ENCODE measurements around the gene BLMH.

The BLMH gene

GRCh38 chr17:30296499-30297080 is 4.8 kb upstream of the BLMH start:
- H3K4me3 ChIP-seq (IDR thresholded peaks at IDR 0.05; ENCODE audit: insufficient read depth, low read depth, low read length), result no peak overlapping the region
- no peaks in the 10 kb centered on the region for H3K36me3 ChIP-seq (ENCODE audit: insufficient read depth)
- H2AFZ ChIP-seq (ENCODE audit: low read depth), result no peak overlapping the region
- no peak overlapping the region for H3K9ac ChIP-seq
- 0 out of 2 replicates have a peak, but pooled peaks cover under 1% of the 10 kb centered on the region for H3K79me2 ChIP-seq (ENCODE audit: insufficient read depth, low read depth)
- H3K27me3 ChIP-seq (ENCODE audit: insufficient read depth, low read depth), result no peaks in the 10 kb centered on the region
- no peak overlapping the region for H3K4me2 ChIP-seq
- TF ChIP-seq, protein P1, sequence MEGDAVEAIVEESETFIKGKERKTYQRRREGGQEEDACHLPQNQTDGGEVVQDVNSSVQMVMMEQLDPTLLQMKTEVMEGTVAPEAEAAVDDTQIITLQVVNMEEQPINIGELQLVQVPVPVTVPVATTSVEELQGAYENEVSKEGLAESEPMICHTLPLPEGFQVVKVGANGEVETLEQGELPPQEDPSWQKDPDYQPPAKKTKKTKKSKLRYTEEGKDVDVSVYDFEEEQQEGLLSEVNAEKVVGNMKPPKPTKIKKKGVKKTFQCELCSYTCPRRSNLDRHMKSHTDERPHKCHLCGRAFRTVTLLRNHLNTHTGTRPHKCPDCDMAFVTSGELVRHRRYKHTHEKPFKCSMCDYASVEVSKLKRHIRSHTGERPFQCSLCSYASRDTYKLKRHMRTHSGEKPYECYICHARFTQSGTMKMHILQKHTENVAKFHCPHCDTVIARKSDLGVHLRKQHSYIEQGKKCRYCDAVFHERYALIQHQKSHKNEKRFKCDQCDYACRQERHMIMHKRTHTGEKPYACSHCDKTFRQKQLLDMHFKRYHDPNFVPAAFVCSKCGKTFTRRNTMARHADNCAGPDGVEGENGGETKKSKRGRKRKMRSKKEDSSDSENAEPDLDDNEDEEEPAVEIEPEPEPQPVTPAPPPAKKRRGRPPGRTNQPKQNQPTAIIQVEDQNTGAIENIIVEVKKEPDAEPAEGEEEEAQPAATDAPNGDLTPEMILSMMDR (conservative IDR thresholded peaks at IDR 0.05; ENCODE audit: low read depth, low read length), result no peak
- H3K4me1 ChIP-seq (ENCODE audit: low read depth, poor library complexity, severe bottlenecking), result peaks cover 10% of the 10 kb centered on the region
- H4K20me1 ChIP-seq (ENCODE audit: insufficient read depth), result no peaks in the 10 kb centered on the region
- no peak overlapping the region for H3K27ac ChIP-seq

DNA sequence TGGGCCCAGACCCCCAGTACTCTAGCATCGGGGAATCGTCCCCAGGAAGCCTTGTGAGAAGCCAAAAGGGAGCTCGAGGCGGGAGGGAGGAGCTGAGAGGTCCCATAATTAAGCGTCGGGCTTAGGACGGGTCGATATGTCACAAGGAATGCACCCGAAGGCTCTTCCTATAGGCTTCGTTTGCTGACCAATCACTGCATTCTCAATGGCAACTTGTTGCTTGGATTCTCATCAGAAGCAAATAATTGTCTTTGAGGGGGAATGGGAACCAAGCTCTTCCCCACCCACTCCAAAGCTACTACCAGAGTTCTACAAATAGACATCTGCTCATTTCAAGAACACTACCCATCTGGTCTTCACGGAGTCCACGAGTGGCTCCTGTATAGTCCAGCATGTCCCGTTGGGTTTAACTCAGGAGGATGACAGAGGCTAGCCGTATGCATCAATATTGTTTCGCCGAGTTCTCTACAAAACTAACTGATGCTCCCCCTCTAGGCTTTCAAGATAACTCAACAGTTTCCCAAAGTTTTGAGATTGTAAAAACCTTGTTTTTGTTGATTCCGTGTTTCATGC is 628 bp upstream of the BLMH start:
- H3K27ac ChIP-seq, result peak overlapping the region; percentile 50
- H3K4me1 ChIP-seq (ENCODE audit: low read depth, poor library complexity, severe bottlenecking), result peaks cover 18% of the 10 kb centered on the region
- TF ChIP-seq, protein P1 (conservative IDR thresholded peaks at IDR 0.05; ENCODE audit: low read depth, low read length), result no peak

DNA sequence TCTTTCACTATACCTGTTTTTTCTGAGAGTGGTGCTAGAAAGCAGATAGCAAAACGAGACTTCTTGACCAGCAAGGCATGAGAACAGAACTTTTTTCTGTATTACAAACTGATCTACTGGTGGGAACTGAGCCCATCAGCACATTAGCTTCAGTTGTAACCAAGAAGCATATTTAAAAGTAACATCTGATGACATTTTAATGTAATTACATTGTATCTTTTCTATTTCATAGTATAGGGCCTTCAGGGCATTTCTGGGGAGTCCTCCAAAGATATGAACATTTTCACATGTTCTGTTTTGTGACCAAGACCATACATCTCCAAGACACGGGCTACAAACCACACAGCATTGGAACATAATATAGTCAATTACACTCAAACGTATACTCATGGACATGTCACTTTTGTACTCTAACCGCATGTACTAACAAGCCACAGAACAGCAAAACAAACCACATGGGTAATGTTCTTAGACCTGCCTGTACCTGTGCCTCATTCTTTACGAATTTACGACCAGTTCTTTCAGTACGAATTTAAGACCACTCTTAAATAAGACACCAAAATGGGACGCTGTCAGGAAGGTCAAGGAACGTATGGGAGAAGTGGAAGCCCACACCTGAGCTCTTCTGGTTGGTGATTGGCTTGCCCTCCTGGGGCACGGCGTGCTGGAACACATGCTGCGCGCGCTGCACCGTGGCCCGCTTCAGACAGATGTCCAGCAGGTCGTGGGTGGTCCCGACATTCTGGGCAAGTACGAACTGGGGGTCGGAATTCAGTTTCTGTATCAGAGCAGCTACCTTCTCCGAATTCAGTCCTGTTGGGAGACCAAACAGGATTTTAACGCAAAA is 825 bp downstream of the BLMH start:
- Histone ChIP-seq H3K27me3 (ENCODE audit: insufficient read depth, low read depth) (no peaks in the 10 kb centered on the region), H3K9ac (peak overlapping the region; percentile 79), H2AFZ (ENCODE audit: low read depth) (peak overlapping the region; percentile 97), H4K20me1 (ENCODE audit: insufficient read depth) (no peaks in the 10 kb centered on the region), H3K4me2 (peak overlapping the region; percentile 55), H3K27ac (peak overlapping the region; percentile 50), H3K36me3 (ENCODE audit: insufficient read depth) (peaks cover 17% of the 10 kb centered on the region; the same call in 1 of the 2 replicates), H3K79me2 (ENCODE audit: insufficient read depth, low read depth) (peaks cover 17% of the 10 kb centered on the region; the same call in 1 of the 2 replicates), H3K4me1 (ENCODE audit: low read depth, poor library complexity, severe bottlenecking) (peaks cover 18% of the 10 kb centered on the region), H3K4me3 (IDR thresholded peaks at IDR 0.05; ENCODE audit: insufficient read depth, low read depth, low read length) (peak overlapping the region; percentile 55)
- TF ChIP-seq, protein P1 (conservative IDR thresholded peaks at IDR 0.05; ENCODE audit: low read depth, low read length), result no peak

More for the DNA sequence above, 628 bp upstream of the BLMH start:
- Histone ChIP-seq H4K20me1 (ENCODE audit: insufficient read depth) (no peaks in the 10 kb centered on the region), H3K27me3 (ENCODE audit: insufficient read depth, low read depth) (no peaks in the 10 kb centered on the region), H3K4me2 (peak overlapping the region; percentile 55), H3K4me3 (IDR thresholded peaks at IDR 0.05; ENCODE audit: insufficient read depth, low read depth, low read length) (peak overlapping the region; percentile 35), H3K9ac (peak overlapping the region; percentile 79), H3K36me3 (ENCODE audit: insufficient read depth) (peaks cover 10% of the 10 kb centered on the region; the same call in 1 of the 2 replicates), H2AFZ (ENCODE audit: low read depth) (peak overlapping the region; percentile 97), H3K79me2 (ENCODE audit: insufficient read depth, low read depth) (peaks cover 17% of the 10 kb centered on the region; the same call in 1 of the 2 replicates)

DNA sequence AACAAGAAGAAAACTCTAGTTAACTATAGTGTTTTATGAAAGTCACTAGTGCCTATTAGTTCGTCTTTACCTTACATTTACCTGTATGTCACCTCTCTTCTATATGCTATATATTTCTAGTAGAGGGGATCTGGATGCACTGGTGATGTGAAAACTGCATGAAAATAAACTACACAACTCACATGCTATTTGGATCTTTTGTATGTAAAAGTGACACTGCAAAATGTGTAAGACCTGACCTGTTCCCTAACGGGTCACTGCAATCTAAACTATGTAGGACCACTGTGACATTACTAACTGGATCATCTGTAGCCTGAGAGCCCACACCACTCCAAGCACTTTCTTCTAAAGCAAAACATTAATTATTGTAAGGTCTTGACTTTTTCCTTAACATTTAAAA is 1.7 kb downstream of the BLMH start:
- no peak overlapping the region for H3K27ac ChIP-seq
- no peaks in the 10 kb centered on the region for H4K20me1 ChIP-seq (ENCODE audit: insufficient read depth)
- H3K79me2 ChIP-seq (ENCODE audit: insufficient read depth, low read depth), result peaks cover 17% of the 10 kb centered on the region; the same call in 1 of the 2 replicates
- TF ChIP-seq, protein P1 (conservative IDR thresholded peaks at IDR 0.05; ENCODE audit: low read depth, low read length), result no peak
- H3K4me3 ChIP-seq (IDR thresholded peaks at IDR 0.05; ENCODE audit: insufficient read depth, low read depth, low read length), result no peak overlapping the region
- H3K9ac ChIP-seq, result no peak overlapping the region
- H3K4me2 ChIP-seq, result peak overlapping the region; percentile 55
- H3K36me3 ChIP-seq (ENCODE audit: insufficient read depth), result peaks cover 17% of the 10 kb centered on the region; the same call in 1 of the 2 replicates
- no peak overlapping the region for H2AFZ ChIP-seq (ENCODE audit: low read depth)
- peaks cover 18% of the 10 kb centered on the region for H3K4me1 ChIP-seq (ENCODE audit: low read depth, poor library complexity, severe bottlenecking)
- no peaks in the 10 kb centered on the region for H3K27me3 ChIP-seq (ENCODE audit: insufficient read depth, low read depth)
